Mononuclear cell (primary cell): ENCODE data around the gene SNX15. TPM values are rescaled to one million over a fixed set of nuclear protein-coding genes. Genes with fewer than 3 reads are reported as not detected.

ENCODE experiments used
- H3K27me3 ChIP-seq: 2 replicates; pipeline ENCODE4 v1.6.0; 2011; ENCODE audit warnings: low read length, control low read depth; ENCODE audit not compliant: insufficient read depth
- H3K4me1 ChIP-seq: 2 replicates; pipeline ENCODE4 v1.5.1; 2011; ENCODE audit warnings: mild to moderate bottlenecking, low read length, control low read depth; ENCODE audit not compliant: insufficient read depth
- H3K4me3 ChIP-seq: 2 replicates; pipeline ENCODE4 v1.5.1; 2011; ENCODE audit warnings: mild to moderate bottlenecking, low read length, moderate library complexity
- H3K9me3 ChIP-seq: 2 replicates; pipeline ENCODE4 v1.5.1; 2011; ENCODE audit warnings: low read depth, mild to moderate bottlenecking, control low read depth, low read length
- total RNA-seq: library from RNA; depleted of rRNA; stranded (reverse); fragments of >200 nt; gene quantifications from one replicate; pipeline ENCODE4 v1.2.3, GENCODE V29; 2012

Gene SNX15
- total RNA-seq, 1 donor: 12.9 TPM

GRCh38 chr11:65035579-65035978 is 8.3 kb downstream of the SNX15 start:
- peaks cover 9% of the 10 kb centered on the region for H3K4me1 ChIP-seq
- no peaks in the 10 kb centered on the region for H3K27me3 ChIP-seq
- no peak overlapping the region for H3K4me3 ChIP-seq
- no peaks in the 10 kb centered on the region for H3K9me3 ChIP-seq

DNA sequence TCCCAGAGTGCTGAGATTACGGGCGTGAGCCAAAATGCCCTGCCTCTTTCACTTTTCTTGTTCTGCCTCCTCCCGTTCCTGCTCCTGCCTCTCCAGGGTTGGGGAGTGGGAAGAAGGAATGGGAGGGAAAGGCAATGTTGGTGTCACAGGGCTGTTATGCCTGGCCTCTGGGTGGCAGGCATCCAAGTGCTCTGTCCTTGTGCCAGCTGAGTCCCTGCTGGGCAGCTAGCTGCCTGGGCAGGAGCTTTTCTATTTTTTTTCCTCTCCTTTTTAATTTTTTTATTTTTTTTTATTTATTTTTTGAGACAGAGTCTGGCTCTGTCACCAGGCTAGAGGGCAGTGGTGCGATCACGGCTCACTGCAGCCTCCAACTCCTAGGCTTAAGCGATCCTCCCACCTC is 9.7 kb downstream of the SNX15 start:
- H3K4me3 ChIP-seq: no peak overlapping the region

DNA sequence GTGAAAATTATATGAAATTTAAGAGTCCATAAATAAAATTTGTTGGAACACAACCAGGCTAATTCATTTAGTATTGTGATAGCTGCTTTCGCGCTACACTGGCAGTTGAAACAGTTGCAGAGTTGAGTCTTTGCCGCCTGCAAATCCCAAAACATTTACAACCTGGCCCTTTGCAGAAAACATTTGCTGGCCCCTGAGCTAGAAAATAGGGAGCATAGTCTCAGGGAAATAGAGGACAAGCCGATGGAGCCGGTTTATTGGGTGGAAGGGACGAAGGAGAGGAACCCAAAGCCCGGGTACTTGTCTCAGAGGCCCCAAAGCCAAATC is 13.2 kb downstream of the SNX15 start:
- no peaks in the 10 kb centered on the region for H3K27me3 ChIP-seq
- peaks cover 42% of the 10 kb centered on the region for H3K4me1 ChIP-seq
- H3K9me3 ChIP-seq: no peaks in the 10 kb centered on the region
- H3K4me3 ChIP-seq: peak overlapping the region; percentile 61

More for the DNA sequence above, 9.7 kb downstream of the SNX15 start:
- Histone ChIP-seq H3K9me3 (no peaks in the 10 kb centered on the region), H3K27me3 (no peaks in the 10 kb centered on the region), H3K4me1 (peaks cover 16% of the 10 kb centered on the region)

DNA sequence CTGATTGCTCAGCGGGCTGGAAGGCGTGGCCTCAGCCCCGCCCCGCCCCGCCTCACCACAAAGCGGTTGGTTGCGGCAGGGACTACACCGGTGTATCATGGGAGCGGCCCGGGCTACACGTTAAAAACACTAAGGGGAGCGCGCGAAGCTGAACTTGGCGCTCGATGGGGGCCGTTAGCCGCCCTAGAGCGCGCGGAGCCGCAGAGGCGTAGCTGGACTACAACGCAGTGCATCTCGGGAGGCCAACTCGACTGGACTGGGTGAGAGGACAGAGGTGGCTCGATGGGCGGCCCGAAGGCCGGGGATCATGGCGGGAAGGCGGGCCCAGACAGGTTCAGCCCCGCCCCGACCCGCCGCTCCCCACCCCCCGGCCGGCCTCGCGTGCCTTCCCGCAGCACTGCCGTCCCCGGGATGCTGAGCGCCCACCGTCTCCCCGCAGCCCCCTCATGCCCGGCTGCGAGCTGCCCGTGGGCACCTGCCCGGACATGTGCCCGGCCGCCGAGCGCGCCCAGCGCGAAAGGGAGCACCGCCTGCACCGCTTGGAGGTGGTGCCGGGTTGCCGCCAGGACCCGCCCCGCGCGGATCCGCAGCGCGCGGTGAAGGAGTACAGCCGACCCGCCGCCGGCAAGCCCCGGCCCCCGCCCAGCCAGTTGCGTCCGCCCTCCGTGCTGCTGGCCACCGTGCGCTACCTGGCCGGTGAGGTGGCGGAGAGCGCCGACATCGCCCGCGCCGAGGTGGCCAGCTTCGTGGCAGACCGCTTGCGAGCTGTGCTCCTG is 13.8 kb downstream of the SNX15 start, which contains the start of gene SAC3D1:
TSS of gene SAC3D1 (plus strand) at position 364 of the 776 bp plus-strand sequence. CDS start at position 447, 83 bp downstream.
- Histone ChIP-seq H3K4me3 (peak within 1 kb of the TSS; percentile 61), H3K27me3 (no peaks in the 10 kb centered on the region), H3K4me1 (peaks cover 42% of the 10 kb centered on the region), H3K9me3 (no peaks in the 10 kb centered on the region)

GRCh38 chr11:65042891-65043290 is 15.7 kb downstream of the SNX15 start:
- Histone ChIP-seq H3K27me3 (no peaks in the 10 kb centered on the region), H3K4me1 (peaks cover 58% of the 10 kb centered on the region), H3K9me3 (no peaks in the 10 kb centered on the region), H3K4me3 (no peak overlapping the region)

GRCh38 chr11:65043881-65044501 is 16.8 kb downstream of the SNX15 start:
- H3K9me3 ChIP-seq: no peaks in the 10 kb centered on the region

GRCh38 chr11:65045061-65045460 is 17.8 kb downstream of the SNX15 start:
- Histone ChIP-seq H3K4me1 (peaks cover 59% of the 10 kb centered on the region), H3K4me3 (no peak overlapping the region), H3K9me3 (no peaks in the 10 kb centered on the region), H3K27me3 (no peaks in the 10 kb centered on the region)

More at GRCh38 chr11:65043881-65044501, 16.8 kb downstream of the SNX15 start:
- no peaks in the 10 kb centered on the region for H3K27me3 ChIP-seq
- H3K4me3 ChIP-seq: no peak overlapping the region
- peaks cover 63% of the 10 kb centered on the region for H3K4me1 ChIP-seq

DNA sequence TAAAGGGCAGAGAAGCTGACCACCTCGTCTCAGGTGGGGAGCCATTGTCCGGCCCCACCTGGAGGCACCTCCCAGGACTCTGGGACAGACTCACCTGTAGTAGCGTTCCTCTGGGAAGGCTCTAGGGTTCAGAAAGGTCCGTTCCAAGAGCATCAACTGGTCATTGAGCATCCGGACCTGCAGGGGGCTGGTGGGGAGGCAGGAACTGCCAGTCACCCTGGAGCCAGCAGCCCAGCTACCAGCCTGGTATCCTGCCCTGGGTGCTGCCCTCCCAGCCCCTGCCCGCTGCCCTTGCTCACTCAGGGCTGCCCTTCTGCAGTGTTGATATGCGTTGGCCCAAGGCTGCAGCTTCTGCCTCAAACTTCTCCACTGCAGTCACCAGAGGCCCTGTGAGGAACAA is 18.5 kb downstream of the SNX15 start:
- peaks cover 52% of the 10 kb centered on the region for H3K4me1 ChIP-seq
- H3K4me3 ChIP-seq: no peak overlapping the region
- H3K9me3 ChIP-seq: no peaks in the 10 kb centered on the region
- no peaks in the 10 kb centered on the region for H3K27me3 ChIP-seq

GRCh38 chr11:65047581-65048422 is 20.6 kb downstream of the SNX15 start:
- Histone ChIP-seq H3K4me3 (peak overlapping the region; percentile 38), H3K4me1 (peaks cover 39% of the 10 kb centered on the region), H3K9me3 (no peaks in the 10 kb centered on the region), H3K27me3 (no peaks in the 10 kb centered on the region)

DNA sequence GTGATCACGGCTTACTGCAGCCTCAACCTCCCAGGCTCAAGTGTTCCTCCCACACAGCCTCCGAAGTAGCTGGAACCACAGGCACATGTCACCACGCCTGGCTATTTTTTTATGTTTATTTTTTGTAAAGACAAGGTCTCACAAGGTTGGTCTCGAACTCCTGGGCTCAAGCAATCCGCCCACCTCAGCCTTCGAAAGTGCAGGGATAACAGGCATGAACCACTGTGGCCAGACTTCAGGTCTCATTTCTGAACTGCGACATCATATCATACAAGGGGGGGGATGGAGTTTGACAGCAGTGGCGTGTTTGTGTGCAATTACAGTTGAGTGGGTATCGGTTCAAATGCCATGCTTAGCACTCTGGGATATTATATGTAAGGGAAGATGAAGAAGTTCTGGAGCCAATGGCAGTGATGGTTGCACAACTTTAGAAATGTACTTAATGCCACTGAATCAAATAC is 24.2 kb downstream of the SNX15 start:
- Histone ChIP-seq H3K4me1 (peaks cover 26% of the 10 kb centered on the region), H3K9me3 (no peaks in the 10 kb centered on the region), H3K27me3 (no peaks in the 10 kb centered on the region), H3K4me3 (no peak overlapping the region)

DNA sequence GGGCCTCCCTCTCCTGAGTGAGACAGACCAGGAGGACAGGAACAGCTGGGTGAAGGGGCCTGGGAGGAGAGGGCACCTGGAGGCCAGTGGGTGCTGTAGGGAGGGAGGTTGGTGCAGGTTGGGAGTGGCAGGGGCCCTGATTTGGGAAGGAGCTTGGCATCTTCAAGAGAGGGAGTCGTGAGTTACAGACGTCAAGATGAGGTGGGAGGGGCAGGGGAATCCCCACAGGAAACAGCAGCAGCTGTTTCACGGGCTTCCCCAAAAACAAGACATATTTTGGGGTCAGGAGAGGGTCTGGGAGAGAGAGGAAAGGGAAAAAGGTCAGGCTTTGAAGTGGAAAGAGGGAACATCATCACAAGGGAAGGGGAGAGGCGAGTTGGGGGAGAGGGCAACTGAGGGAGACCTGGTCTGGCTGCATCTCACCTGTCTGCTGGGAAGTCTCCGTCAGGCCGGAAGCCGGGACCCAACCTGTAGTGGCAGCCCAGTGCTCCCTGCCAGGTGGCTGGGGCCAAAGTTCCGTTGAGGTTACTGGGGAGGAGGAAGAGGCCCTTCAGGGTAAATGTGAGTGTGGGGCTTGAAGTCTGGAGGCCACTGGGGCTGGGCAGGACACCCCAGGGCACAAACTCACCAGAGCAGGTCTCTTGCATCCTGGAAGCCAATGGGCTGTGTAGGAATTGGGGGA is 26.7 kb downstream of the SNX15 start:
- H3K4me1 ChIP-seq: peaks cover 9% of the 10 kb centered on the region
- H3K27me3 ChIP-seq: no peaks in the 10 kb centered on the region
- no peaks in the 10 kb centered on the region for H3K9me3 ChIP-seq
- H3K4me3 ChIP-seq: no peak overlapping the region

- H3K9me3 ChIP-seq: no peaks in the 10 kb centered on the region
- H3K4me1 ChIP-seq: peaks cover 9% of the 10 kb centered on the region
- no peak overlapping the region for H3K4me3 ChIP-seq
- no peaks in the 10 kb centered on the region for H3K27me3 ChIP-seq
Measured at GRCh38 chr11:65055538-65055937, 28.3 kb downstream of the SNX15 start.

- H3K27me3 ChIP-seq: no peaks in the 10 kb centered on the region
- no peak overlapping the region for H3K4me3 ChIP-seq
- no peaks in the 10 kb centered on the region for H3K9me3 ChIP-seq
- H3K4me1 ChIP-seq: peaks cover 9% of the 10 kb centered on the region
Measured at GRCh38 chr11:65056999-65057398, 29.8 kb downstream of the SNX15 start.

GRCh38 chr11:65057526-65057925 is 30.3 kb downstream of the SNX15 start:
- H3K4me1 ChIP-seq: peaks cover 9% of the 10 kb centered on the region
- H3K9me3 ChIP-seq: no peaks in the 10 kb centered on the region
- no peak overlapping the region for H3K4me3 ChIP-seq
- H3K27me3 ChIP-seq: no peaks in the 10 kb centered on the region
